NT2/D1 (cell line): ENCODE results near the gene WWTR1.

Source experiments
- SUZ12 ChIP-seq: IDR thresholded peaks from 2 replicates; pipeline ENCODE4 v1.6.1; 2011; ENCODE audit not compliant: insufficient read length, insufficient read depth; ENCODE audit errors: extremely low read depth
- ZNF274 ChIP-seq: IDR thresholded peaks from 2 replicates; pipeline ENCODE4 v1.6.1; 2011; ENCODE audit warnings: mild to moderate bottlenecking, low read depth, low read length

DNA sequence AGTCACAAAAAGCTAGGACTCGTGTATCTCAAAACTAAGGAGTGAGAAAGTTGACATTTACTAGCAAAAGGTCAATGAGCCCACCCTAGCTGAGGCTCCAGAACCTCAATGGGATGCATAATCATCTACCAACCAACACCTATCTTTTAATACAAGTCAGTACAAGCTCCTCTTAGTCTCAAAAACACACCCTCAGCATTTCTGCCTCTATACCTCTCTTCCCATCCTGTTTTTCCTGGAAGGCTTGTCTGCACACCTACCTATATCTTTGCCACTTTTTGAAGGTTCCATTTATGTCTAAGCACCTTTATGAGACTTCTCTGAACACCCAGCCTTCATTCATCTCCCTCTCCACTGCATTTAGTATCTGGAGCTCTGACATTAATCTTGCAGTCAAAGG lies 10.0 kb downstream of the WWTR1 start:
- TF ChIP-seq ZNF274 (no peak), SUZ12 (no peak)
